Measurements from ENCODE around the gene XCL1. TPM values are rescaled to one million over a fixed set of nuclear protein-coding genes. Genes with fewer than 3 reads are reported as not detected.

XCL1 gene
- total RNA-seq, 4 donors from 2014 or later, result 0.25 TPM; not detected in 3

- no peak for TF ChIP-seq POLR2A (IDR thresholded peaks at IDR 0.05)
- no peak for TF ChIP-seq CTCF (IDR thresholded peaks at IDR 0.05)
- intact Hi-C loops (cut with DNase I; ENCODE audit: low total_unique reads), result loop anchor here (10.0 kb wide), 2 partner anchors 745 to 945 kb away; no protein-coding TSS in a partner anchor
- no peak overlapping the region for H3K4me3 ChIP-seq (ENCODE audit: low read depth, poor library complexity, severe bottlenecking)
Observed at GRCh38 chr1:168599641-168600040, 23.2 kb downstream of the XCL1 start.

GRCh38 chr1:168601051-168601450 is 24.6 kb downstream of the XCL1 start:
- no peak for DNase-seq (ENCODE audit: low spot score in 2 of 2)
- no peak for TF ChIP-seq POLR2A (IDR thresholded peaks at IDR 0.05)
- no peak for TF ChIP-seq CTCF (IDR thresholded peaks at IDR 0.05)
- intact Hi-C loops (cut with DNase I; ENCODE audit: low total_unique reads), result loop anchor here (10.0 kb wide), 2 partner anchors 744 to 944 kb away; no protein-coding TSS in a partner anchor
- H3K4me3 ChIP-seq (ENCODE audit: low read depth, poor library complexity, severe bottlenecking), result no peak overlapping the region
- 38 to 57% methylated on average over 4 of the region's 4 CpGs for WGBS, 2 donors

More at GRCh38 chr1:168599641-168600040, 23.2 kb downstream of the XCL1 start:
- DNase-seq (ENCODE audit: low spot score in 2 of 2), result no peak
- WGBS, 2 donors, result 70 to 75% methylated on average over 2 of the region's 2 CpGs

GRCh38 chr1:168603501-168604110 is 27.2 kb downstream of the XCL1 start:
- intact Hi-C loops (cut with DNase I; ENCODE audit: low total_unique reads), result loop anchor here (10.0 kb wide), 2 partner anchors 741 to 941 kb away; no protein-coding TSS in a partner anchor
- DNase-seq (ENCODE audit: low spot score in 2 of 2), result peak; percentile 62 to 90
- TF ChIP-seq CTCF (IDR thresholded peaks at IDR 0.05), result peak in 1 of 3 donors; percentile 22
- no peak for TF ChIP-seq POLR2A (IDR thresholded peaks at IDR 0.05)
- H3K4me3 ChIP-seq (ENCODE audit: low read depth, poor library complexity, severe bottlenecking), result no peak overlapping the region
- 32% methylated on average over 4 of the region's 4 CpGs for WGBS, 2 donors

- intact Hi-C loops (cut with DNase I; ENCODE audit: low total_unique reads), result loop anchor here (10.0 kb wide), 2 partner anchors 739 to 939 kb away; no protein-coding TSS in a partner anchor
Observed at GRCh38 chr1:168605443-168605842, 29.0 kb downstream of the XCL1 start.

GRCh38 chr1:168606096-168606495 is 29.7 kb downstream of the XCL1 start:
- intact Hi-C loops (cut with DNase I; ENCODE audit: low total_unique reads), result loop anchor here (10.0 kb wide), 2 partner anchors 739 to 939 kb away; no protein-coding TSS in a partner anchor
- TF ChIP-seq CTCF (IDR thresholded peaks at IDR 0.05) (no peak), POLR2A (IDR thresholded peaks at IDR 0.05) (no peak)
- no peak overlapping the region for H3K4me3 ChIP-seq (ENCODE audit: low read depth, poor library complexity, severe bottlenecking)
- DNase-seq (ENCODE audit: low spot score in 2 of 2), result no peak

More at GRCh38 chr1:168605443-168605842, 29.0 kb downstream of the XCL1 start:
- H3K4me3 ChIP-seq (ENCODE audit: low read depth, poor library complexity, severe bottlenecking), result no peak overlapping the region
- TF ChIP-seq POLR2A (IDR thresholded peaks at IDR 0.05) (no peak), CTCF (IDR thresholded peaks at IDR 0.05) (no peak)
- DNase-seq (ENCODE audit: low spot score in 2 of 2), result no peak

Data from lower leg skin (tissue), 4 donors.